HL-60/S4 treated with phorbol 12-myristate 13-acetate at 8.2 ng/mL for 4 days and 3 days (cell line): ENCODE data around the gene HOXA13.

Experiments used
- in situ Hi-C: fragments of 300-500 bp; cut with MboI; formaldehyde crosslinking; loops from 2 replicates; pipeline ENCODE4 v1.15.0; 2022; ENCODE audit warnings: low sequenced_read_pairs

HOXA13 gene

GRCh38 chr7:27172823-27173510 is 26.9 kb downstream of the HOXA13 start:
- in situ Hi-C loops: no loop called here

GRCh38 chr7:27172315-27172774 is 27.5 kb downstream of the HOXA13 start:
- in situ Hi-C loops: no loop called here

GRCh38 chr7:27171637-27172314 is 28.1 kb downstream of the HOXA13 start:
- in situ Hi-C loops: no loop called here

- in situ Hi-C loops: no loop called here
These were observed 28.6 kb downstream of the HOXA13 start for GRCh38 chr7:27171325-27171636.

- in situ Hi-C loops: no loop called here
These were observed 29.2 kb downstream of the HOXA13 start for GRCh38 chr7:27170426-27171324.

- in situ Hi-C loops: no loop called here
These were observed 30.0 kb downstream of the HOXA13 start for GRCh38 chr7:27169658-27170425.

- in situ Hi-C loops: no loop called here
These were observed 31.5 kb downstream of the HOXA13 start for GRCh38 chr7:27168265-27168947.

GRCh38 chr7:27167916-27168264 is 32.0 kb downstream of the HOXA13 start:
- in situ Hi-C loops: no loop called here

GRCh38 chr7:27166531-27167505 is 33.1 kb downstream of the HOXA13 start:
- in situ Hi-C loops: no loop called here

- in situ Hi-C loops: no loop called here
These were observed 33.8 kb downstream of the HOXA13 start for GRCh38 chr7:27165996-27166530.

- in situ Hi-C loops: no loop called here
These were observed 34.5 kb downstream of the HOXA13 start, which contains the start of gene HOXA9 for GRCh38 chr7:27165089-27165995. Gene HOXA9, minus strand, starts transcription at chr7:27165537. Its CDS starts 80 bp downstream, at chr7:27165457.

- in situ Hi-C loops: no loop called here
These were observed 35.4 kb downstream of the HOXA13 start for GRCh38 chr7:27164367-27165088.

GRCh38 chr7:27164045-27164366 is 35.9 kb downstream of the HOXA13 start:
- in situ Hi-C loops: no loop called here

GRCh38 chr7:27163288-27164044 is 36.4 kb downstream of the HOXA13 start:
- in situ Hi-C loops: no loop called here

GRCh38 chr7:27162561-27163287 is 37.2 kb downstream of the HOXA13 start:
- in situ Hi-C loops: no loop called here
